H9 (cell line): ENCODE measurements around the gene LPP. TPM values are rescaled to one million over a fixed set of nuclear protein-coding genes. Genes with fewer than 3 reads are reported as not detected.

Experiments
- DNase-seq: peaks from one replicate; pipeline ENCODE4 v3.0.0-alpha.2; 2017
- H2AFZ ChIP-seq: one replicate; pipeline ENCODE4 v1.6.1; 2013; ENCODE audit warnings: mild to moderate bottlenecking, low read length, control low read depth, moderate library complexity
- H2AK5ac ChIP-seq: 2 replicates; pipeline ENCODE4 v1.6.1; 2013; ENCODE audit warnings: low read length, control low read depth, mixed read lengths; ENCODE audit not compliant: insufficient read length
- H2BK120ac ChIP-seq: one replicate; pipeline ENCODE4 v1.6.1; 2013; ENCODE audit warnings: low read depth, mild to moderate bottlenecking, low read length, control low read depth, inconsistent platforms; ENCODE audit not compliant: poor library complexity, severe bottlenecking
- H2BK12ac ChIP-seq: 2 replicates; pipeline ENCODE4 v1.6.1; 2013; ENCODE audit warnings: low read length, control low read depth, mixed read lengths, low read depth; ENCODE audit not compliant: insufficient read length
- H2BK15ac ChIP-seq: 2 replicates; pipeline ENCODE4 v1.6.1; 2013; ENCODE audit warnings: low read depth, low read length, control low read depth
- H2BK20ac ChIP-seq: one replicate; pipeline ENCODE4 v1.6.1; 2013; ENCODE audit warnings: low read depth, mild to moderate bottlenecking, low read length, control low read depth, inconsistent platforms; ENCODE audit not compliant: poor library complexity, severe bottlenecking
- H2BK5ac ChIP-seq: 2 replicates; pipeline ENCODE4 v1.6.1; 2013; ENCODE audit warnings: low read length, control low read depth, mixed read lengths; ENCODE audit not compliant: insufficient read length
- H3K14ac ChIP-seq: 2 replicates; pipeline ENCODE4 v1.6.1; 2013; ENCODE audit warnings: low read length, control low read depth; ENCODE audit not compliant: insufficient read depth
- H3K18ac ChIP-seq: 2 replicates; pipeline ENCODE4 v1.6.1; 2013; ENCODE audit warnings: low read depth, mild to moderate bottlenecking, mixed read lengths, low read length, control low read depth; ENCODE audit not compliant: insufficient read length
- H3K23ac ChIP-seq: 2 replicates; pipeline ENCODE4 v1.6.1; 2013; ENCODE audit warnings: low read length, control low read depth, mixed read lengths, low read depth; ENCODE audit not compliant: insufficient read length
- H3K23me2 ChIP-seq: 2 replicates; pipeline ENCODE4 v1.6.1; 2013; ENCODE audit warnings: low read depth, mild to moderate bottlenecking, mixed read lengths, low read length, control low read depth; ENCODE audit not compliant: insufficient read length, poor library complexity, severe bottlenecking
- H3K27ac ChIP-seq: 2 replicates; pipeline ENCODE4 v1.5.1; 2013; ENCODE audit warnings: low read length, control low read depth, mixed read lengths, low read depth; ENCODE audit not compliant: insufficient read length
- H3K27me3 ChIP-seq: 2 replicates; pipeline ENCODE4 v1.6.1; 2013; ENCODE audit warnings: low read length, control low read depth, inconsistent platforms; ENCODE audit not compliant: insufficient read depth
- H3K4ac ChIP-seq: 2 replicates; pipeline ENCODE4 v1.6.1; 2013; ENCODE audit warnings: low read depth, mild to moderate bottlenecking, control low read depth, inconsistent platforms, low read length, moderate library complexity
- H3K4me1 ChIP-seq: 2 replicates; pipeline ENCODE4 v1.6.1; 2013; ENCODE audit warnings: low read length, control low read depth, inconsistent platforms; ENCODE audit not compliant: insufficient read depth
- H3K4me2 ChIP-seq: 2 replicates; pipeline ENCODE4 v1.6.1; 2013; ENCODE audit warnings: low read length, control low read depth, mixed read lengths; ENCODE audit not compliant: insufficient read length, insufficient read depth
- H3K56ac ChIP-seq: 2 replicates; pipeline ENCODE4 v1.6.1; 2013; ENCODE audit warnings: low read depth, mild to moderate bottlenecking, mixed read lengths, low read length, control low read depth; ENCODE audit not compliant: insufficient read length
- H3K79me1 ChIP-seq: 2 replicates; pipeline ENCODE4 v1.6.1; 2013; ENCODE audit warnings: low read depth, mild to moderate bottlenecking, moderate library complexity, low read length, control low read depth, inconsistent platforms; ENCODE audit not compliant: insufficient read depth, poor library complexity, severe bottlenecking
- H3K79me2 ChIP-seq: 2 replicates; pipeline ENCODE4 v1.6.1; 2013; ENCODE audit warnings: low read length, control low read depth, inconsistent platforms; ENCODE audit not compliant: insufficient read depth
- H3K9ac ChIP-seq: 2 replicates; pipeline ENCODE4 v1.6.1; 2013; ENCODE audit warnings: low read length, control low read depth, mixed read lengths; ENCODE audit not compliant: insufficient read length; ENCODE audit errors: extremely low read depth
- H3K9me3 ChIP-seq: one replicate; pipeline ENCODE4 v1.6.1; 2013; ENCODE audit warnings: low read depth, low read length, inconsistent platforms; ENCODE audit not compliant: control insufficient read depth
- H3T11ph ChIP-seq: one replicate; pipeline ENCODE4 v1.6.1; 2013; ENCODE audit warnings: mild to moderate bottlenecking, low read length, control low read depth, inconsistent platforms
- H4K20me1 ChIP-seq: one replicate; pipeline ENCODE4 v1.6.1; 2013; ENCODE audit not compliant: control insufficient read depth, insufficient read length, insufficient read depth
- H4K5ac ChIP-seq: 2 replicates; pipeline ENCODE4 v1.6.1; 2013; ENCODE audit warnings: low read depth, mild to moderate bottlenecking, mixed read lengths, low read length, control low read depth; ENCODE audit not compliant: insufficient read length
- H4K8ac ChIP-seq: replicated peaks from 2 replicates; pipeline ENCODE4 v1.6.1; 2013; ENCODE audit warnings: low read length, control low read depth, mixed read lengths, low read depth; ENCODE audit not compliant: insufficient read length
- H4K91ac ChIP-seq: 2 replicates; pipeline ENCODE4 v1.6.1; 2013; ENCODE audit warnings: low read depth, mild to moderate bottlenecking, moderate library complexity, mixed read lengths, low read length, control low read depth; ENCODE audit not compliant: insufficient read length
- H3K27ac Mint-ChIP-seq, 3 experiments: 2 replicates in 2 of 3; 3 replicates in 1 of 3; pipeline ENCODE4 v1.8.0; 2020 to 2021; ENCODE audit warnings: mixed read lengths in 3 of 3, mild to moderate bottlenecking in 1 of 3, moderate library complexity in 1 of 3
- H3K27me3 Mint-ChIP-seq: 2 replicates; pipeline ENCODE4 v1.8.0; 2021; ENCODE audit warnings: low read depth, mild to moderate bottlenecking, moderate library complexity, mixed read lengths
- H3K36me3 Mint-ChIP-seq, 3 experiments: 2 replicates in 2 of 3; 3 replicates in 1 of 3; pipeline ENCODE4 v1.8.0; 2020 to 2021; ENCODE audit warnings: low read depth in 3 of 3, mixed read lengths in 3 of 3; ENCODE audit not compliant: insufficient read depth in 1 of 3
- H3K4me1 Mint-ChIP-seq, 2 experiments: 2 replicates each; pipeline ENCODE4 v1.8.0; 2020; ENCODE audit warnings: mixed read lengths in 2 of 2
- H3K4me3 Mint-ChIP-seq, 2 experiments: 2 replicates in 1 of 2; 3 replicates in 1 of 2; pipeline ENCODE4 v1.8.0; 2020 to 2021; ENCODE audit warnings: mild to moderate bottlenecking in 2 of 2, mixed read lengths in 2 of 2, moderate library complexity in 1 of 2
- H3K9me3 Mint-ChIP-seq, 2 experiments: 2 replicates in 1 of 2; 3 replicates in 1 of 2; pipeline ENCODE4 v1.8.0; 2020; ENCODE audit warnings: mild to moderate bottlenecking in 2 of 2, mixed read lengths in 2 of 2, moderate library complexity in 1 of 2
- WGBS: extraction: QIAGEN DNeasy Blood & Tissue Kit; methylation state at CpG from one replicate; pipeline ENCODE4 v1.1.7; 2013; ENCODE audit warnings: missing lambda C conversion rate, low lambda C conversion rate, mixed read lengths; ENCODE audit not compliant: insufficient read length; ENCODE audit errors: extremely low coverage; 5-methylcytosine and 5-hydroxymethylcytosine counted together
- total RNA-seq: library from RNA; stranded (reverse); gene quantifications from 2 replicates; pipeline ENCODE4 v1.2.1, GENCODE V29; 2021
- TF ChIP-seq, protein P1 (sequence below): fragments of 200-600 bp; sonication (generic); conservative IDR thresholded peaks from 3 replicates; pipeline ENCODE4 v1.8.0; 2021; ENCODE audit warnings: antibody characterized with exemption, mild to moderate bottlenecking

Gene LPP
- total RNA-seq, 1 experiment from 2014 or later: 64.6 TPM

DNA sequence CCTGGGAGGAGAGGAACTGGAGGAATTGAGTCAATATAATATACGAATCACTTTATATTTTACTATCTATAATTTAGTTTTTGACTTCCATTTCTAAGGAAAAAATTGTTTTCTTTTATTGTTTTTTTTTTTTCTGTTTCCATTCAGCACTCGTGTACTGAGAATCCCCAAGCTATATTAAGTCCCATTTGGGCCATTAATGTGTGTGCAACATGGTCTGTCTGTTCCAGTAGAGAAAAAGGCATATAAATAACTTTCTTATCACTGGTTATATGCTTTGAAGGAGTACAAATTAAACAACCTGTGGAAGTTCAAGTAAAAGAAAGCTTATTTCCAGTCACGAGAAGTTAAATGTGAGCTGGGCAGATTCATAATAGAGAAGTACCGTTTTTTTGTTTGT lies 518.9 kb downstream of the LPP start:
- TF ChIP-seq, protein P1, sequence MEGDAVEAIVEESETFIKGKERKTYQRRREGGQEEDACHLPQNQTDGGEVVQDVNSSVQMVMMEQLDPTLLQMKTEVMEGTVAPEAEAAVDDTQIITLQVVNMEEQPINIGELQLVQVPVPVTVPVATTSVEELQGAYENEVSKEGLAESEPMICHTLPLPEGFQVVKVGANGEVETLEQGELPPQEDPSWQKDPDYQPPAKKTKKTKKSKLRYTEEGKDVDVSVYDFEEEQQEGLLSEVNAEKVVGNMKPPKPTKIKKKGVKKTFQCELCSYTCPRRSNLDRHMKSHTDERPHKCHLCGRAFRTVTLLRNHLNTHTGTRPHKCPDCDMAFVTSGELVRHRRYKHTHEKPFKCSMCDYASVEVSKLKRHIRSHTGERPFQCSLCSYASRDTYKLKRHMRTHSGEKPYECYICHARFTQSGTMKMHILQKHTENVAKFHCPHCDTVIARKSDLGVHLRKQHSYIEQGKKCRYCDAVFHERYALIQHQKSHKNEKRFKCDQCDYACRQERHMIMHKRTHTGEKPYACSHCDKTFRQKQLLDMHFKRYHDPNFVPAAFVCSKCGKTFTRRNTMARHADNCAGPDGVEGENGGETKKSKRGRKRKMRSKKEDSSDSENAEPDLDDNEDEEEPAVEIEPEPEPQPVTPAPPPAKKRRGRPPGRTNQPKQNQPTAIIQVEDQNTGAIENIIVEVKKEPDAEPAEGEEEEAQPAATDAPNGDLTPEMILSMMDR: no peak
- H4K20me1 ChIP-seq: no peaks in the 10 kb centered on the region
- H3K79me2 ChIP-seq: no peaks in the 10 kb centered on the region
- no peaks in the 10 kb centered on the region for H3K9me3 ChIP-seq
- peaks cover 2 to 5% (median 3%) of the 10 kb centered on the region in 3 experiments; a peak in 3 of 7 replicates for H3K36me3 Mint-ChIP-seq
- peaks cover 2% of the 10 kb centered on the region; the same call in 1 of the 2 replicates for H3K4me1 ChIP-seq
- H3K4me1 Mint-ChIP-seq: peaks cover 24% of the 10 kb centered on the region in 2 experiments
- H3K79me1 ChIP-seq: no peaks in the 10 kb centered on the region
- H2BK5ac ChIP-seq: no peak overlapping the region
- H3K4me3 Mint-ChIP-seq: no peak overlapping the region
- H3K23ac ChIP-seq: no peak overlapping the region
- H2BK12ac ChIP-seq: no peak overlapping the region
- H2BK20ac ChIP-seq: no peak overlapping the region
- H3K27ac ChIP-seq: no peak overlapping the region
- no peak overlapping the region for H3K4ac ChIP-seq
- no peak overlapping the region for H3T11ph ChIP-seq
- no peak overlapping the region for H2AK5ac ChIP-seq
- H2AFZ ChIP-seq: no peak overlapping the region
- H3K4me2 ChIP-seq: no peak overlapping the region
- no peak overlapping the region for H3K56ac ChIP-seq
- no peak overlapping the region for H3K18ac ChIP-seq
- no peak overlapping the region for H4K5ac ChIP-seq
- no peak overlapping the region for H4K91ac ChIP-seq
- peaks cover 0 to 4% of the 10 kb centered on the region in 2 experiments; a peak in 2 of 5 replicates for H3K9me3 Mint-ChIP-seq
- no peaks in the 10 kb centered on the region for H3K27me3 ChIP-seq
- H2BK15ac ChIP-seq: no peak overlapping the region
- H3K27me3 Mint-ChIP-seq: no peaks in the 10 kb centered on the region
- H2BK120ac ChIP-seq: no peak overlapping the region
- no peak overlapping the region for H4K8ac ChIP-seq
- H3K27ac Mint-ChIP-seq: peak overlapping the region in 2 of 3 experiments; percentile 19 to 83; a peak in 2 of 7 replicates
- no peak for DNase-seq
- no peak overlapping the region for H3K9ac ChIP-seq
- WGBS: no CpG with 5 or more reads among the region's 4 CpGs
- H3K23me2 ChIP-seq: no peaks in the 10 kb centered on the region
- no peak overlapping the region for H3K14ac ChIP-seq
